Femur (tissue), 1 donor: ENCODE data around the gene SLIT3.
A peak's percentile ranks its signal among the peaks of the same experiment; 100 is the strongest.

Source experiments
- DNase-seq: peaks from one replicate; pipeline ENCODE4 v3.0.0-alpha.2; 2017

Gene SLIT3

DNA sequence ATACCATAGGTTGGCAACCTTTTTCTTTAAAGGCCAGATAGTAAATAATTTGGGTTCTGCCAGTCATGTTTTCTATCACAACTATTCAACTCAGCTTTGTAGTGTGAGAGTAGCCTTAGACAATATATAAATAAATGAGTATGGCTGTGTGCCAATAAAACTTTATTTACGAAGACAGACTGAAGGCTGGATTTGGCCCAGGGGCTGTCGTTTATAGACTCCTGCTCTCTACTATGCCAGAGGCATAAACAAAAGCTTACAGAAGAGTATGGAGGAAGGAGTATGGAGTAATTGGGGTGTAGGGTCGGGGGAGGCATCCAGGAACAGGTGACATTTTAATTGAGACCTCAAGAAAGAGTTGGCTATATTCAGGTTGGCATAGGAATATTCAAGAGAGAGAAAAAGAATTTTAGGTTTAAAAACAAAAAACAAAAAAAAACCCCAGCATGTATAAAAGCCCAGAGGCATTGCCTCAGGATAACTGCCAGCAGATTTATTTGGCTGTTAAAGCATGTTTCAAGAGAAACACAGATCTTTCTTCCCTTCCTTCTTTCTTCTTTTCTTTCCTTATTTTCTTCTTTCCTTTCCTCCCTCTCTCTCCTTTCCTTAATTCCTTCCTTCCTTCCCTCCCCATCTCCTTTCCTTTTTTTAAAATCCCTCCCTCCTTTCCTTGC, 39.9 kb downstream of the SLIT3 start:
- no peak for DNase-seq

DNA sequence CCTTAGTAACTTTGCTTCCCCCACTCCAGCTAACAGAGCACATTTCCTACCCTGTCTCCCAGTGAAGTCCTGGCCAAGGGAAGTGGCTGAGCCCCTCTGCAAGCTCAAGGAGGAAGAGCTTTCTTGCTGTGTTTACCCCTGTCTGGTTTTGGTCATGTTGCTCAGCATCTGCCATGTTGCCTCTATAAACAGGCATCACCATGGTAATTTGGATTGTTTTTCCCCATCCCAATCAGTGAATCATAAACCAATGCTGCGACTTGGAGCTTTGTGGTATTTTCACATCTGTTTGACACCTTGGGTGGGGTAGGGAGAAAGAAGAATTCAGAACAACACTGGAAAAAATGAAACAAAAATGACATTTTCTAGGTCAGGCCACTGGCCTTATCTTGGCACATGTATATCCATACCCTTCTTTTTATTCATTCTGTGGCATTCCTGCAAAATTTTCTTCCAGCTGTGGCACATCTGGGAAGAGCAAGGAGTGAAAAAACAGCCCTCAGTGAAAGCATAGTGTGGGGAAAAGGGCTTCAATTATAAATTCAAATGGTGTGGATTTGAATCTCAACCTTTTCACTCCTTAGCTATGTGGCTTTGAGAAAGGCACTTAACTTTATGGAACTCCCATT, 42.5 kb downstream of the SLIT3 start:
- DNase-seq, result no peak

DNA sequence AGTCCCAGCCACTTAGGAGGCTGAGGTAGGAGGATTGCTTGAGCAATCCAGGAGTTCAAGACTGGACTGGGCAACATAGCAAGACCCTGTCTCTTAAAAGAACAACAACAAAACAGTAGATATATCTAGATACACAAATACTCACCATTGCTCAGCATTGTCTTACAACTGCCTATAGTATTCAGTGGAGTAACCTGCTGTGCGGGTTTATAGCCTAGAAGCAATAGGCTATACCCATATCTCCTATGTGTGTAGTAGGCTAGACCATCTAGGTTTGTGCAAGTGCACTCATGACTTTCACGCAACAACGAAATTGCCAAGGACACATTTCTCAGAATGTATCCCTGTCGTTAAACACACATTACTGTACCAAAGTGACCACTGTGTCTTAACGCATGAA, 44.7 kb downstream of the SLIT3 start:
- no peak for DNase-seq

DNA sequence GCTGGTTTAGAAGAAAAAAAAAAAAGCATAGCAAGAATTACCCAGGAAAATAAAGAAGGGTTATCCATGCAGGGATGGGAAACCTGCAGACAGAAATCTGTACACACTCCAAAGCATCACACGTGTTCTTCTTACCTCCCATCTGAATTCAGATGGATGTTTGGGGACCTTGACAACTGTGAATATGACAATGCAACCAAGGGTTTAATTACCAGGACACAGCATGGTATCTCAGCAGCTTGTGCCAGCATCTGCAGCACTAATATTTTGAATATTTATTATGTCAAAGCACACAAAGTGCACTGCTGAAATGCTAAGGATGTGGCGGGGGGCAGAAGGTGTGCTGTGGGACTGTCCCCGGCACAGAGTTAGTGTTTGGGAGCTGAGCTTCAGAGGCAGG, 47.9 kb downstream of the SLIT3 start:
- no peak for DNase-seq

- DNase-seq, result no peak
These were observed 49.4 kb downstream of the SLIT3 start for GRCh38 chr5:169251333-169252084.

DNA sequence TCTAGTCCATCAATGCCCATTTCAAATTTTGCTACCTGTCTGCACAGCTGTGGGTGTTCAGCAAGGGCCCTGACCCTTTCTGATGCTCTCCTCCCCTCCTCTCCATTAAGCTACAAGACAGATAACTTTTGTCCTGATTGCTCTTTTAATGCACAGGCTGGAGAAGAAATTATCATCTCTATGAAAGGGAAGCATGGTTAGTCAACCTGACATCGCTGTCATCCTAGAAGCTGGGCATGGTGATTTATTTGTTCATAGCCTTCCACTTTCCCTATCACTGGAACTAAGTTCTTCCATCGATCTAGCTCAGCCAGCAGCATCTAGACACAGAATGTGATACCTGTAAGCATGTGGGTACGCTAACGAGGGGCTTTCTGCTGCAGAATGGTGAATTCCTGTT, 50.1 kb downstream of the SLIT3 start:
- no peak for DNase-seq

- no peak for DNase-seq
These were observed 51.9 kb downstream of the SLIT3 start for GRCh38 chr5:169248996-169249395.

GRCh38 chr5:169248550-169248949, 52.4 kb downstream of the SLIT3 start:
- DNase-seq, result peak; percentile 24

DNA sequence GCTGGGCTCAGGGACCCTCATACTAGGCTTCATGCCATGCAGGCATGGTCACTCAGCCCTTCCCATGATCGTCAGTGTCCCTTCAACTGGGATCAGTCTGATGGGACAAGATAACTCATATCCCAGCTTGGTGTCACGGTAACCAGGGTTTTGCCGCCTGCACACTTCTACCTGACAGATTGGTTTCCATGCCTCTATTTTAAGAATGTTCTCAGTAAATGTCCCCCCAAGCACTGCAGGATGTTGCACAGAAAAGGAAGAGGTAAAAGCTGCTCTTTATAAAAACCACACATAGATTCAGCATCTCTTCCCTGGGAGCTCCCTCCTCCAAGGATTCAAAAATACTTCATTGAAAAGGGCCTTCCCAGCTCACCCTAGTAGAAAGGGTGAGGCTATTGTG, 56.1 kb downstream of the SLIT3 start:
- no peak for DNase-seq

GRCh38 chr5:169243651-169244422, 57.1 kb downstream of the SLIT3 start:
- no peak for DNase-seq

GRCh38 chr5:169242849-169243186, 58.1 kb downstream of the SLIT3 start:
- DNase-seq, result no peak

GRCh38 chr5:169242175-169242848, 58.6 kb downstream of the SLIT3 start:
- DNase-seq, result no peak

DNA sequence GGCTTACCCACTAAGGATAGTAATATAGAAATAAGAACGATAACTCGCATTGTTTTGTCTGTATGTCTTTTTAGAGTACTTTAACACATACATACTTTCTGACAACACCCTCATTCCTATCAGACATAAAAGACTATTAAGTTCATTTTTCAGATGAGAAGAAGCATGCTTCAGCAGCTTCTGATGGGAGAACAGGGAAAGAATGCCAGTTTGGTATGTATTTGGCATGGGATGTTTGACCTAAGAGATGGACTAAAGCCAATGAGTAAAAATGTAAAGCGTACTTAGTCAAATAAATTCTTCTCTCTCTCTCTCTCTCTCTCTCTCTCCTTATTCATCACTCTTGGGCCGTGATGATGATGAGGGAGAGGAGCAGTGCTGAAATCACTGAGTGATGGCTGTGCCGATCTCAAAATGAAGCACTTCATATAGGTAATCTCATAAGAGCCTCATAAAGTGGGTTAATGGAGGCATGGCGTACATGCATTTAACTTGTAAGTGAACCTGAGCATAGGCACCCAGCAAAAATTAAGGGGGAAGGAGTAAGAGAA, 71.5 kb downstream of the SLIT3 start:
- no peak for DNase-seq

DNA sequence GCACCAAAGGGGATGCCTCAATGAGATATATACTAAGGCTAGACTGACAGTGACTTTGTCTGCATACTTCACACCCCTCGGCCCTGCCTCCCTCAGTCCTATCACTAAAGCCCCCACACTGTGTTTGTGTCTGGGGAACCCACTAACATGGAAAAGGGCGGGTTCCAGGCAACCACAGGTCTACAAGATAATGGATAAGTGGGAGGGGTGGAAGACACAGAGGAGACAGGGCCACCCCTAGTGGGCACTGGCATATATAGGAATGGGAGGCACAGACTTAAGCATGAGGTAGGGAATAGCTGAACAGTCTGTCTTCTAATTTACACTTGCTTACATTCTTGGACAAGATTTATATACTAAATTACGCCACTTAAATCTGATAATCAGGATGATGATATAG, 74.0 kb downstream of the SLIT3 start:
- no peak for DNase-seq

GRCh38 chr5:169225830-169226356, 75.0 kb downstream of the SLIT3 start:
- no peak for DNase-seq

GRCh38 chr5:169223595-169223953, 77.4 kb downstream of the SLIT3 start:
- no peak for DNase-seq

- no peak for DNase-seq
These were observed 77.9 kb downstream of the SLIT3 start for GRCh38 chr5:169222934-169223594.

GRCh38 chr5:169221519-169221918, 79.4 kb downstream of the SLIT3 start:
- DNase-seq, result no peak

DNA sequence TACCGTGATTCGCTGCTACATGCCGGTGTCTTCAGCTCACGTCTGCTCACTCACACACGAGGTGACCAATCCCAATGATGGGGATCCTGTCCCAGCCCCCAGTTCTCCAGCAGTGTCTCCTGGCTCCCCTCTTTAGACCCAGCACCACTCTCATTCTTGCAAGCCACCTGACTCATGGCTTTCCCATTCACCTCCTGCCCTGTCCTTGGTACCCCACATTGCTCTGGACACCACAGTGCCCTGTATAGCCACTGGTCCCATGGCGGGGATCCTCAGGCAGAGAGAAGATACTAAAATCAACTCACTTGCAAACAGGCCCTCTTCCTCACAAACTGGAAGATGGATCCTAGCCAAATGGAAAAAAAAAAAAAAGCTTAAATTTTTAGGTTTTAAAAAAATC, 81.0 kb downstream of the SLIT3 start:
- no peak for DNase-seq

- DNase-seq, result no peak
These were observed 81.6 kb downstream of the SLIT3 start for GRCh38 chr5:169219351-169219750.

DNA sequence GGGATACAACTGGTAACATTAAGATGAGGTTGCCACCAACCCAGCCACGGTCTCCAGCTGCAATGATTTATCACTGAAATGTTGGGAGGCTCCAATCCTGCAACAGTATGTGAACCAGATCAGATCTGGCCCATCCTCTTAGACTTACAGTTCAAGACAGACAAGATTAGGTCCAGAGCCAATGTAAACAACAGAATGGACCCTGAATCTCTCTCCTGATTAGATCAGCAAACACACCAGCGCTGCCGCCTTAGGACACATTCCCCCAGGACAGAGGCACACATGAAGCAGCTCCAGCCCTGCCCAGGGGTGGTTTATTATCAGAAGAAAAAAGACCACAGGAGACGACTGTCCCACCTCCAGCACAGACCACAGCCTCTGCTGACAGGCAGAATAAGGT, 82.1 kb downstream of the SLIT3 start:
- no peak for DNase-seq

DNA sequence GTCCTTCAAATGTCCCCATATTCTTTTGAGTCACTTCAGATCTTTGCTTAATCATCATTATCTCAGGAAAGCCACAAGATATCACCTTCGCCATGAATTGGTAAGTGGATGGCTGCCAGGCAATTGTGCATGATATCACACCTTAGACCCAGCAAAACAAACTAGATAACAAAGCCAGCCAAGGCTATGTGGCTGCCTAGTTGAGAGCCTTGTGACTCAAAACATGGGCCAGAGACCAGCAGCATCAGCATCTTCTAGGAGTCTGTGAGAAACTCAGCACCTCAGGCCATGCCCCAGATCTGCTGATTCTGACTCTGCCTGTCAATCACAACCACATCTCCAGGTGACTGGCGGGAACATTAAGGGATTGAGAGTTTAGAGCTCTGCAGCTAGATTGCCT, 82.8 kb downstream of the SLIT3 start:
- no peak for DNase-seq
